ENCODE results near the gene CAAP1. TPM values are rescaled to one million over a fixed set of nuclear protein-coding genes. Genes with fewer than 3 reads are reported as not detected.
A peak's percentile ranks its signal among the peaks of the same experiment; 100 is the strongest.
"Not testable (repeated sequence)": the region's sequence is repeated elsewhere in the genome, so short reads cannot be mapped to it uniquely, and the experiment has no call there.

Gene CAAP1
- 25.1 and 28.8 TPM in 2 replicates for total RNA-seq (2014; rRNA removed; shearing (Covaris generic))

GRCh38 chr9:26892251-26893029, at the start of gene CAAP1:
Gene CAAP1 (minus strand): TSS chr9:26892802. CDS start chr9:26892715, 87 bp downstream.
- peak; percentile 85 for DNase-seq (ENCODE audit: low spot score)

GRCh38 chr9:26940779-26941178, 48.2 kb upstream of the CAAP1 start:
- no peak for DNase-seq (ENCODE audit: low spot score)

- no peak for DNase-seq (ENCODE audit: low spot score)
Observed at GRCh38 chr9:26939955-26940711, 47.5 kb upstream of the CAAP1 start.

DNA sequence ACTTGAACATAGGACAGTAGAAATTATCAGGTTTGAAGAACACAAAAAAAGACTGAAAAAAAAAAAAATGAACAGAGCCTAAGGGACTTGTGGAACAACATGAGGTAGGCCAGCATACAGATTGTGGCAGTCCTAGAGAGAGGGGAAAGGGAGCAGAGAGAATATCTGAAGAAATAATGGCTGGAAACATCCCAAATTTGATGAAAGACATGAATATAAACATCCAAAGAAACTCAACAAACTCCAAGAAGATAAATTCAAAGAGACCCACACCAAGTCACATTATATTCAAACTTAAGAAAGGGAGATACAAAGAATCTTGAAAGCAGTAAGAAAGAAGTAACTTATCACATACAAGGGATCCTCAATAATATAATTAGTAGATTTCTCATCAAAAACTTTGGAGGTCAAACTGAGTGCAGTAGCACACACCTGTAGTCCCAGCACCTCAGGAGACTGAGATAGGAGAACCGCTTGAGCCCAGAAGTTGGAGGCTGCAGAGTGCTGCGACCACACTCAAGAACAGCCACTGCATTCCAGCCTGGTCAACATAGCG, 45.3 kb upstream of the CAAP1 start:
- DNase-seq (ENCODE audit: low spot score) = no peak

DNA sequence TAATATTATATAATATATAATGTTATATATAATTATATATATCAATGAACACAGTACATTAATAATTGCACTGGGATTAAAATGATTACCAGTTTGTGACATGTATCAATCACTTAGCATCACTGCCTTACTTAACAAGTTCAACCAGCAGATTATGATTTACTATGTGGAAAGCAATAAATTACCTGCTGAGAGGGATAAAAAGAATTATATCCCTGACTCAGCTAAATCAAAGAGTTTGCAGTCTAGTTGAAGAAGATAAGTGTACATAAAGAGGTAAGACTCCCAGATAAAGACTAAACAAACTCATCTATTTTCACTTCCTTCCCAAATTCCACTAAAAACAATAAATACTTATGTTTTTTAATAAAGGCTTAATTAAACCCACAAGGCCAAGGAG, 43.2 kb upstream of the CAAP1 start:
- no peak for DNase-seq (ENCODE audit: low spot score)

- no peak for DNase-seq (ENCODE audit: low spot score)
Observed at GRCh38 chr9:26928902-26929495, 36.4 kb upstream of the CAAP1 start.

DNA sequence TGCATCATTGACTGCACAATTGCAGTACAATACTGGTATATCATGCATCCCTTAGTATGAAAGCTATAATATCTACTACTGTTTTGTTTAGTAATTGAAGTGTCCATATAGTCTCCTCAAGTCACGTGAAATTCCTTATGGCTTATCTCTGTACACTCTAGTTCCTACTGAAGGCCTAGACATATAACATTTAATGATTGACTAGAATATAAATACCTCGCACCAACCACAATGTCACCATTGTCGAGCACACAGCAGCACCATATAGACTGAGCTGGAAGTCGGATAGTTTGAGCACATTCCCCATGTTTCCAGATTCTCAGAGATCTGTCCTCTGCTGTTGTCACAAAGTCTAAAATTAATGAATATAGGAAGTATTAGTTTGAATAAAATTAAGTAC, 33.0 kb upstream of the CAAP1 start:
- DNase-seq (ENCODE audit: low spot score) = no peak

DNA sequence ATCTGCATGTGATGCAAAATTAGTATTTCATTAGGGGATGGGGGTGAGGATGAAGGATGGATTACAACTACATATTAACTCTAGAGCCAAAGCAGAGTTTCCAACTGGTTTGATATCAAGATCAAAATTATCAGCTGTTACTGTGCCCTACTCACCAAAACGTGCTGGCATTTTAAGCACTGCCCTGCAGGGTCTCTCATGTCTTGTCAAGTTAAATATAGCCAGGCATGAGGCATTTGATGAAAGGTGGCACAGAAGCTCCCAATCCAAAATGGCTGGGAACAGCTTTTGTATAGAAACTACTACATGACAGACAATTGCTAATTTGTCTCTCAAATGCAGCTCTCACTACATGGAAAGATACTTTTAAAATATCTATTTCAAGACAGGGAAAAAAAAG, 27.1 kb upstream of the CAAP1 start:
- DNase-seq (ENCODE audit: low spot score) = no peak

- DNase-seq (ENCODE audit: low spot score) = no peak
Observed at GRCh38 chr9:26913138-26913668, 20.6 kb upstream of the CAAP1 start.

DNA sequence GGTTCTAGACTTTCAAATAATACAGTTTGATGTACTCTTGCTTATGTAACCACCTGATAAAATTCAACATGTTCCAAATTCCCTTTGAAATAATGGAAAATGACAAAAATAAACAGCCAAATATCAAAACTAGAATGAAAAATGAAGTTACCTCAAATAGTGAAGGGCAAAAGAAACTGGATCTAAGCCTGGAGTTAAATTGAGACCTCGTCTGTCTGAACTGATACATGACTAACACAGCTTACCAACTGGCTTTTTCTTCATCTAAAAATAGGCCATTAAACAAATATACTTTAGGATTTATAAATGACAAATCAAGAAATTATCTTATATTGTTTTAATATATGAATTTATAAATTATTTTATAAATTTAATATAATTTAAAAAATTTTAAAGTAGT, 12.1 kb upstream of the CAAP1 start:
- DNase-seq (ENCODE audit: low spot score) = no peak

DNA sequence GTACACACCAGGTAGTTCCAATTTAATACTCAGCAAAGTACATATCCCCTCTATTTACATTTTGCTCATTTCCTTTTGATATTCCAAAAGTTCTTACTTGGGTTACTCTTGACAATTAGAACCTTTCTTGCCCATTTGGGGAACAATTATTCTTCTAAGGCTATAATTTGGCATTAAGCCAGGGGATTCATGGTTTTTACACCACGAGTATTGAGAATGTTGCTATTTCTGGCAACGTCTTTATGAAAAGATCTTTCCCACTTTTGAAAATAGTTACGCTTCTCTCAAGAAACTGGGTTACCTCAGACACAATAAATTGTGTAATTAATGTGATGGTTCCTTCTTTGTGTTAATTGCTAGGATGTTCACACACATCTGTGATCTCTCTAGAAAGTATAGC, 11.5 kb upstream of the CAAP1 start:
- no peak for DNase-seq (ENCODE audit: low spot score)

DNA sequence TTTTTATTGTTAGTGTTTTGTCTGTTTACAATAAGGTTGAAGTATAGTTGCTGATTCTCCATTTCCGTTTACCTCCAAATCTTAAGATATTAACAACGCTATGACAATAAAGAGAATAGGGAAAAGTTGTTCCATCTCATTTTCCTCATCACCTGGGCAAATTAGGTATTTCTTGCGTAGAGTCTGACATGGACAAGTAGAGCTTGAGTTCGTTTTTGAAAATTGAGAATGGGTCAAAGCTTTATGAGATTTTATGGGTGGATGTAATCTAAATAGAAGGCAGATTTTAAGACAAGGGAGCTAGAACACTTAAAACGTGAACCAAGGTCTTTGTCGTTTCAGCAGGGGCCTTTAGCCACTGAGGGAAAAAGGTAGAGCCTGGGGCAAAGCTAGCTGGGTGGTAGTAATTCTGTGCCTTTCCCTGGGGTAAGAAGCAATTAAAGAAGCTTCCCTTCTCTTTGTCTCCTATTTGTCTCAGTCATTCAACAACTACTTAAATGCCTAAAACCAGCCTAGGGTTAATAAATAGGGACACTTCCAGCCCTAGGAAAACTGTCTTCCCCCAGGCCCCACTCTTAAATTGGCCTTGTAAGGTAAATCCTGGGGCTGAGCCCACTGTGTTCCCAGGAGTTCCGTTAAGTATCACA, 551 bp upstream of the CAAP1 start:
- DNase-seq (ENCODE audit: low spot score) = peak; percentile 2

DNA sequence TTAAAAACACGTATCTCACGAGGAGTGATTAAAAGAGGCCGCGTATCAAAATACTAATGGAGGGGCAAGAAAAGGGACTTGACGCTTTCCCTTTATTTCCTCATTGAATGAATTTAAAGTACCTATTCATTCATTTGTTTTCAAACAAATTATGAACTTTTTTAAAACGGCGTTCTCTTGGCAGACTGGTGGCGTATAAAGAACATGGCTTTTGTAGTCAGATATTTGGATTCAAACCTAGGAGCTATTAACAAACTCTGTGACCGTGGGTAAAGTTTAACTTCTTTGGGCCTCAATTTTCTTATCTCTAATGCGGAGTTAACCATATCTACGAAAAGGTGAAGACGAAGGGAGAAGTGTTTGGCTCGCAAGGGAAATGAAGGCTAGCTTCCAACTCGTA, 876 bp downstream of the CAAP1 start:
- no peak for DNase-seq (ENCODE audit: low spot score)

DNA sequence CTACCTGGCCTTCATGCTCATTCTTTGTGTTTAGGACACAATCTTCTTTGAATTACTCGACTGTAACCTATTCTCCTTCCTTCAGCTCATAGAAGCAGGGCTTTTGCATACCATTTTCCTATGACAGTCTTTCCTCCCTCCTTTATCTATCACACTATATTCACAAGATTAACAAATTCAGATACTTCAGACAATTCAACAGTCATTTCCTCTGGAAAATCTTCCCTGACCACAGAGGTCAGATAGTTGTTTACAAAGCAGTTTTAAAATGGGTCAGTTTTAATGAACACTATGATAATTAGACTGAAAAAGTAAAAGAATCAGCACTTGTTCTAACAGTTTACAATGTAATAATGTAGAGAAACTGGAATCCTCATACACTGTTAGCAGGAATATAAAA, 4.3 kb downstream of the CAAP1 start:
- DNase-seq (ENCODE audit: low spot score) = no peak

DNA sequence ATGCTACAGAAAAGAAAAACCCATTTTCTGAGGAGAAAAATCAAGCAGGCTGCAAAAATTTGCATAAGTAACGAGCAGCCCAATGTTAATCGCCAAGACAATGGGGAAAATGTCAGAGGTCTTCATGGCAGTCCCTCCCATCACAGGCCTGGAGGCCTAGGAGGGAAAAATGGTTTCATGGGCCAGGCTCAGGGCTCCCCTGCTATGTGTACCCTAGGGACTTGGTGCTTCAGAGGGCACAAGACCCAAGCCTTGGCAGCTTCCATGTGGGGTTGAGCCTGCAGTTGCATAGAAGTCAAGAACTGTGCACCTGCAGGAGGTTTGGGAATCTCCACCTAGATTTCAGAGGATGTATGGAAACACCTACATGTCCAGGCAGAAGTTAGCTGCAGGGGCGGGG, 10.4 kb downstream of the CAAP1 start:
- DNase-seq (ENCODE audit: low spot score) = no peak

- no peak for DNase-seq (ENCODE audit: low spot score)
Observed at GRCh38 chr9:26880262-26880661, 12.3 kb downstream of the CAAP1 start.

- DNase-seq (ENCODE audit: low spot score) = not testable (repeated sequence)
Observed at GRCh38 chr9:26875155-26875554, 17.4 kb downstream of the CAAP1 start.

- DNase-seq (ENCODE audit: low spot score) = no peak
Observed at GRCh38 chr9:26870292-26870691, 22.3 kb downstream of the CAAP1 start.

- peak; percentile 8 for DNase-seq (ENCODE audit: low spot score)
Observed at GRCh38 chr9:26863074-26863473, 29.5 kb downstream of the CAAP1 start.

GRCh38 chr9:26856413-26857032, 36.1 kb downstream of the CAAP1 start:
- DNase-seq (ENCODE audit: low spot score) = peak; percentile 76

- no peak for DNase-seq (ENCODE audit: low spot score)
Observed at GRCh38 chr9:26850995-26851394, 41.6 kb downstream of the CAAP1 start.

All from A172 (cell line).